ENCODE data around the gene SYNPR.

SYNPR gene

DNA sequence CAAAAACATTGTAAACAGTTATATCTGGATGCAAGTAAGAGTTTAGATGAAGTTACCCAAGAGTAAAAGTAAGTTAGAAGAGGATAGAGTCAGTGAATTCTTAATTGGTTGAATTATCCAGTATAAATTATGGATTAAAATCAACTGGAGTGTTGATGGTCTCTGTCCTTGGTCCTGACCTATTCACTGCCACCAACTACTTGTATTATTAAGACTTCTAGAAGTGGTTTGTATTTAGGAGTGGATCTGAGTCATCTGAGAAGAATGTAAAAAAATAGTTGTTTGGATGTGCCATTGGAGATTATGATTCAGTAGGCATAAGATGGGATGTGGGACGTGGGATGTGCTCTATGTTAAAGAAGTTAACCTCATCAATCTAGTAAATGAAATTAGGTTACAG is 86.4 kb downstream of the SYNPR start:
- TF ChIP-seq JUND (IDR thresholded peaks at IDR 0.05; ENCODE audit: low read depth): no peak
- in situ Hi-C loops (cut with HindIII; ENCODE audit: low pct_unique_long_range_greater_than_20kb, low sequenced_read_pairs): no loop called here
- peak in 1 of 2 experiments; percentile 42 for DNase-seq (ENCODE audit: low read depth in 1 of 2, low spot score in 1 of 2)

DNA sequence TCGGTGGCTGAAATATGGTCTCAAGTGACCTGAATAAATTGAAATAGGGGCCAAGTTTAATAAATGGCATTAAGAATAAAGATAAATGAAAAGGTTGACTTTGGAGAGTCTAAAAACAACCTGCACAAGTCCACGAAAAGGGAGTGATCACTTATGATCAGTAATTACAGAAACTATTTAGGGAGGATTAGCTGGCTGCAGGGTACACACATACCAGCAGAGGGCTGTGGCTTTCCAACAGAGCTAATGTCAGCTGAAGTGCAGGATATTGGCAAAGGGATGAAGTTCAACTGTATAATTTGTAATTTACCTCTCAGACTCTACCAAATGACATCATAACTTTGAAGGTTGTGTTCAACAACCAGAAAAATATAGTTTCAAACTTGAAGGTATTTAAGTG is 86.8 kb downstream of the SYNPR start:
- peak in 1 of 2 experiments; percentile 6 for DNase-seq (ENCODE audit: low read depth in 1 of 2, low spot score in 1 of 2)
- in situ Hi-C loops (cut with HindIII; ENCODE audit: low pct_unique_long_range_greater_than_20kb, low sequenced_read_pairs): no loop called here
- TF ChIP-seq JUND (IDR thresholded peaks at IDR 0.05; ENCODE audit: low read depth): no peak

DNA sequence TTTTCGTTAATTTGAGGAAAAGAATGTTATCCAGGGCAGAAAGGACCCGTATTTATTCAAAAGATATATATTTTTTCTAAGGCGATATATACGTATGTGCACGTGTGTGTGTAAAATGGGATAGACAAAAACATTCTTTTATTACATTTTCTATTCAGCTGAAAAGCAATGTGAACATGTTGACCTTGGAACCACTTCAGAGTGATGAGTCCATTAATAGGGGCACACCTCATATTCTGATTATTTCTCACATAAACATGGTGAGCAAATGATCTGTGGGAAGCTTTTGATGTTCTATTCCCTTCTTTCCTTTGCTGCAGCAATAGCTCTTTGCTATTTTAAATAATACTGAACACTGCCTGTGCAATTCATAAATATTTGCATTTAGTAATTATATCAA is 87.6 kb downstream of the SYNPR start:
- in situ Hi-C loops (cut with HindIII; ENCODE audit: low pct_unique_long_range_greater_than_20kb, low sequenced_read_pairs): no loop called here
- TF ChIP-seq JUND (IDR thresholded peaks at IDR 0.05; ENCODE audit: low read depth): no peak
- no peak for DNase-seq (ENCODE audit: low read depth in 1 of 2, low spot score in 1 of 2)

DNA sequence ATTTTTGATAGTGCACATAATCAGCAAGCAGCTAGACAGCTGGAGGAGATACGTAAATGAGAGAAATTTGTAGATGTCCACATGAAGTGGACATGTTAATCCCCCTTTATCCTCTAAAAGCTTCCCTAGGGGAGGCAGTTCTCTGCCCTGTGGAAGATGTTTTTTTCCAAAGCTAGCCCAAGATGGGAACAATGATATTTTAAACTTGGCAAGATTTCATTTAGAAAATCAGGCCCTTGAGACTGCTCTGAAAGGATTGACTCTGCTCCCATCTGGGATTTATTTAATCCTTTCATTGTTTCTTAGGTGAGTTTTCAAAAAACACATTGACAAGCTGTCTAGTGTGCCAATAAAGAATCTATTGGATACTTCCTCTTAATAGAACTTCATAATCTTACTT is 92.0 kb downstream of the SYNPR start:
- in situ Hi-C loops (cut with HindIII; ENCODE audit: low pct_unique_long_range_greater_than_20kb, low sequenced_read_pairs): no loop called here
- TF ChIP-seq JUND (IDR thresholded peaks at IDR 0.05; ENCODE audit: low read depth): no peak
- no peak for DNase-seq (ENCODE audit: low read depth in 1 of 2, low spot score in 1 of 2)

DNA sequence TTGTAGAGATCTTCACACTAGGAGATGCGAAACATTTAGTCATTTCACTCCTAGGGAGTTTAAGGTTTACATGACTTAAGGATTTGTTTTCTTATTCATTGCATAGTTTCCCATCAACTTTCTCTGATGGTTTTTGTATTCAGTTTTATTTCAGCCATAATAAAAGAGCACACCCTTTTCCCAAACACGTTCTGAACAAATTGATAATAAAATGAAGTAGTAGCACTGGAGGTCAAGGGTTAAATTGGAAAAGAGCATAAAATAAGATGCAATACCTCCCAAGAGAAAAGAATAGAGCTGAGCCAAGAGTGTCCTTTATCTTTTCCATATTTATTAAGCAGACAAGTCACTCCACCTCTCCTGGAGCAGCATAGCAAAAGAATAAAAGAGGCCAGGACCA is 104.9 kb downstream of the SYNPR start:
- in situ Hi-C loops (cut with HindIII; ENCODE audit: low pct_unique_long_range_greater_than_20kb, low sequenced_read_pairs): no loop called here
- no peak for TF ChIP-seq JUND (IDR thresholded peaks at IDR 0.05; ENCODE audit: low read depth)
- DNase-seq (ENCODE audit: low read depth in 1 of 2, low spot score in 1 of 2): no peak

DNA sequence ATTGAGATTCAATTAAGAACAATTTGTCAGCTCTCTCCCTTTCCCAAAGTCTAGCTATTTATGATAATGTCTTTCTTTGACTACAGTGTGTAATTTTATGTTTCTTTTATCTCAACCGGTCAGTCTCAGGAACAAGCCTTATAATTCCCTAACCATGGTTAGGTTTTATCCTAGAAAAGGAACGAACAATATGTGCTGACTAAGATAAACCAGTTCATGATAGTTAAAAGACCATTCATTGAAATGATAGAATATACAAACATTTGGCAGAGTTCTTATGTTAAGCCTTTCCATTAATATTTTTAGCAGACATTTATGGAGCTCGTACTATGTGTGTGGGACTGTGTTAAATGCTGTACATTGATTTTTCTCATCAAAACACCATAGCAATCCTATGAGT is 106.3 kb downstream of the SYNPR start:
- in situ Hi-C loops (cut with HindIII; ENCODE audit: low pct_unique_long_range_greater_than_20kb, low sequenced_read_pairs): no loop called here
- no peak for TF ChIP-seq JUND (IDR thresholded peaks at IDR 0.05; ENCODE audit: low read depth)
- DNase-seq (ENCODE audit: low read depth in 1 of 2, low spot score in 1 of 2): no peak

DNA sequence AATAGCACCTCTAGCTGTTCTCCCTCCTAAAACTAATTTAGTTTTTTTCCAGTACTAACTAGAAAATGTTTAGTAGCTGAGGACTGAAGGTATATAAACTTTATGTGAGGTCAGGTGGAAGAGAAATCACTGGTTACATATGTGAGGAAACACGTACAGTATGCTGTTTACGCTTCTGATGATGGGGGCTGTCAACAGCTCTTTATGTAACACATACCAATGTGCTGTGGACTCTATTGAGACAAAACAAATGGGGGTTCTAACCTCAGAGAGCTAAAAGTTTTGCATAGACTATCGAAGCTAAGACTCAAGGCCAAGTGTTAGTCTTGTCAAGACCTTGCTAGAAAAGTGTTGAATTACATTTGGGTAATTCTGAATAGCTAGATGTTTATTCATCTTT is 107.5 kb downstream of the SYNPR start:
- TF ChIP-seq JUND (IDR thresholded peaks at IDR 0.05; ENCODE audit: low read depth): no peak
- in situ Hi-C loops (cut with HindIII; ENCODE audit: low pct_unique_long_range_greater_than_20kb, low sequenced_read_pairs): no loop called here
- DNase-seq (ENCODE audit: low read depth in 1 of 2, low spot score in 1 of 2): no peak

DNA sequence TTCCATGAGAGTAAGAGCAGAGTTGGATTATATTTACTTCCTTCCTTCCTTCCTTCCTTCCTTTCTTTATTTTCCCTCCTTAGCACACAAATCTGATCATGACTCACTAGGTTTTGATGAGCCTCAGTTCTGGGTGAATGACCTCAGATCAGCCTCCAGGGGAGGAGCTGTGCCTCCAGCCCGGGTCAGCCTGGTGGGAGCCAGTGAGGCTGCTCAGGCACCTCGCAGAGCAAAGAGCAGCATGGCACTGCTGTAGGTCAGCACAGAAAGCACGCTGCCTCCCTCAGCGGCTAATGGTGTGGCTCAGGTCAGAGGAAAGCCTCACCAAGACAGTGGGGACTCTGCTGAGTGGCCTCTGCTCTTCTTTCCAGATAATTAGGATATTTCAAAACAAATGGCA is 108.5 kb downstream of the SYNPR start:
- DNase-seq (ENCODE audit: low read depth in 1 of 2, low spot score in 1 of 2): no peak
- in situ Hi-C loops (cut with HindIII; ENCODE audit: low pct_unique_long_range_greater_than_20kb, low sequenced_read_pairs): no loop called here
- no peak for TF ChIP-seq JUND (IDR thresholded peaks at IDR 0.05; ENCODE audit: low read depth)

DNA sequence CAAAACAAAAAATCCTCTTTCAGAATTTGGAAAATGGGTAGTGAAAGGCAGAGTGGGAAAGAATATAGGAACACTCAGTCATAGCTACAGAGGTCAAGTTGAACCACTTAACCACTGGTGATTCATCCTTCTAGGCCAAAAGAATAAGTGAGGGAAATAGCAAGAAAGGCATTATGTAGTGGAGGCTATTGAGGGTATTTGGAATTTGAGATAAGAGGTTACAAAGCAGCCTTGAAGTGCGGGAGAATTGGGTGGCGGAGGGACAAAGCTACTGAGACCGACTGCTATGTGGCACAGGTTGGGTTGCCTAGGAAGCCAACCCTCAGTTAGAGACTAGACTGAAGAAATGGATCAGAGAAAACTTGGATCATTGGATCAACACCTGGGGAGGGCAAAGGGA is 109.5 kb downstream of the SYNPR start:
- no peak for DNase-seq (ENCODE audit: low read depth in 1 of 2, low spot score in 1 of 2)
- in situ Hi-C loops (cut with HindIII; ENCODE audit: low pct_unique_long_range_greater_than_20kb, low sequenced_read_pairs): no loop called here

DNA sequence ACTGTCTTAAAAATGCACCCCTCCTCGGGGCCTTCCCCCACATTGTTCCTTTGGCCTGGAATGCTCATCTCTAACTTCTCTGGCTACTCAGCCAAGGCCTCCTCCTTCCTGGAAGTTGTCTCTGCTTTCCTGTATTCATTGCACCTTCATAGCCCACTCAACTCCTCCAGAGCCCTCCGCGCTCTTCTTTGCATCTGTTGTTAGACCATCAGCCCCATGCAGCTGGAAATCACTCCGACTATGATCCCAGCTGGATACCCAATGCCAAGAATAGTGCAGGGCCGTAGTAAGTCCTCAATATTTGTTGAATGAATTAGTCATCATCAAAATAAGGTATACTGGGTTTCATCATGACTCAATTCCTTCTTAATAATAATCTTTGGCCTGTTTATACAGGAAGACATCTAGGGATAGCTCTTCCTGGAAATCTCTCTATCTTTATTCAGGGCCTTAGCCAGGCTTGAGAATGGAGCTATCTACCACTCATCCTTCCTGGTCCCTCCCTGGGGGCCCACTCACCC is 112.7 kb downstream of the SYNPR start:
- in situ Hi-C loops (cut with HindIII; ENCODE audit: low pct_unique_long_range_greater_than_20kb, low sequenced_read_pairs): no loop called here
- DNase-seq (ENCODE audit: low read depth in 1 of 2, low spot score in 1 of 2): no peak
- TF ChIP-seq JUND (IDR thresholded peaks at IDR 0.05; ENCODE audit: low read depth): no peak

More for the DNA sequence above, 109.5 kb downstream of the SYNPR start:
- no peak for TF ChIP-seq JUND (IDR thresholded peaks at IDR 0.05; ENCODE audit: low read depth)

DNA sequence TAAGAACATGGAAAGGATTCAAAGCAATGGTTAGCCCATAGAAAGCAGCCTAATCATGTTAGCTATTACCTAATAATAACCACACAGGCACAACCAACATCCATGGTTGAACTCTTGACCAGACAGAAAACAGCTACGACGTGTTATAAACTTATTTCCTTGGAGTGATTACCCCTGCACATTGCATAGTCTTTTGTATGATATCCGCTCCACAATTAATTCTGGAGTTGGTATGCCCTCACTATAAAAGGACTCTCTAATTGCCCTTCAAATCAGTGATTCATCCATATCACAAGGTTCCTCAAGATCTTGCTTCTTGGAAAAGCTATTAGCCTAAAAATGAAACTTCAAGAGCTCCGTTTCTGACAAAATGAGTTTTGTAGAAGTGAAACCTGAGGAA is 117.9 kb downstream of the SYNPR start:
- no peak for DNase-seq (ENCODE audit: low read depth in 1 of 2, low spot score in 1 of 2)
- in situ Hi-C loops (cut with HindIII; ENCODE audit: low pct_unique_long_range_greater_than_20kb, low sequenced_read_pairs): no loop called here
- no peak for TF ChIP-seq JUND (IDR thresholded peaks at IDR 0.05; ENCODE audit: low read depth)

DNA sequence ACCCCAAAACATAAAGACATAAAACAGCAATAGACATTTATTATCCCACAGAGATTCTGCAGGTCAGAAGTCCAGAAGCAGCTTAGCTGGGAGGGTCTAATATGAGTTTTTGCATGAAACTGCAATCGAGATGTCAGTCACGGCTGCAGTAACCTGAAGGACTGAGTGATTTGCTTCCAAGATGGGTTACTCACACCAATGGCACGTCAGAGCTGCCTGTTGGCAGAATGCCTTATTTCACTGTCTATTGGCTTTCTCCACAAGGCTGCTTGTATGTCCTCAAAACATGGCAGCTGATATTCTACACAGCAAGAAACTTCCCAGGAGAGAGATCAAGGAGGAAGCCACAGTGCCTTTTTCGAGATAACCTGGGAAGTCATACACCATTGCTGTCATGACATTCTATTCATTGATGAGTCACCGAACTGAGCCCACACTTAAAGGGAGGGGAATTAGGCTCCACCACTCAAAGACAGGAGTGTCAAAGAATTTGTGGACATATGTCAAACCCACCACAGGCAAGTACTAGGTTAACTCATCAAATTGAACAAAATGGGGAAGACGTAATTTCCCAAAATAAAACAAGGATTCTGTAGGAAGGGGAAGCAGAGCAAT is 122.2 kb downstream of the SYNPR start:
- no peak for TF ChIP-seq JUND (IDR thresholded peaks at IDR 0.05; ENCODE audit: low read depth)
- no peak for DNase-seq (ENCODE audit: low read depth in 1 of 2, low spot score in 1 of 2)
- in situ Hi-C loops (cut with HindIII; ENCODE audit: low pct_unique_long_range_greater_than_20kb, low sequenced_read_pairs): no loop called here

DNA sequence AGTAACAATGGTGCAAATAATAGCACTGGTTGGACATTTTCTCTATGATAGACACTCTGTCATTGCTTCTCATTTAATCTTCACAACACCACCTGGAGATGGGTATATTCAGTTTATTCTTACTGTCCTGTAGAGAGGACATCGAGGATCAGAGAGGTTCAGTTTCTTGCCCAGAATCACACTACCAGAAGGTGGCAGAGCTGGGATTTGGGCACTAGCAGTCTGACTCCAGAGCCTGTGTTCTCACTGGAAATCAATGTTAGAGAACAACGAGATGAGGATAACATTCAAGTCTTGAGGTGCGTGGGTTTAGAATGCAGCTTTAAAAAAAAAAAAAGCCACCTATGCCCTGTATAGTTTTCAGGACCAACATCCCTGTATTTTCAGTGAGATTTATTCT is 127.8 kb downstream of the SYNPR start:
- no peak for TF ChIP-seq JUND (IDR thresholded peaks at IDR 0.05; ENCODE audit: low read depth)
- DNase-seq (ENCODE audit: low read depth in 1 of 2, low spot score in 1 of 2): no peak
- in situ Hi-C loops (cut with HindIII; ENCODE audit: low pct_unique_long_range_greater_than_20kb, low sequenced_read_pairs): no loop called here

DNA sequence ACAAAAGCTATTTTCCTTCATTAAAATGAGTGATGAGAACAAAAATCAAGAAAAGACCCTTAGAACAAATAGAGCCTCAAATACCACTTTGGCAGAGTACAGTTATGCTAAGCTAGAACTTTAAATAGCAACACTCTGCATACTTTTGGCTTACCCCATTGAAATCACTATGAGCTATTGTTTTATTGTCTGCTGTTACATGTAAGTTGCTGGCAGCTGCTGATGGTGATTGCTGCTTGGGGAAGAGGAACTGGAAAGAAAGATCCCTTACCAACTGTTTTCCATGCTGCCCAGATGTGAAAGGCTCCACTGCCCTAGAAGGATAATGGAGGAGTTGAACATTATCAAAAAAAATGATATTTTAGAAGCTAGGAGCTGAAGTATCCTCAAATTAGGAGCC is 135.4 kb downstream of the SYNPR start:
- no peak for TF ChIP-seq JUND (IDR thresholded peaks at IDR 0.05; ENCODE audit: low read depth)
- DNase-seq (ENCODE audit: low read depth in 1 of 2, low spot score in 1 of 2): no peak
- in situ Hi-C loops (cut with HindIII; ENCODE audit: low pct_unique_long_range_greater_than_20kb, low sequenced_read_pairs): no loop called here

Data from T47D (cell line).